Measurements from ENCODE around the gene C4orf54.

GRCh38 chr4:99624141-99624719 is 33.4 kb downstream of the C4orf54 start:
- TF ChIP-seq CTCF (conservative IDR thresholded peaks at IDR 0.05 in 1 of 2, IDR thresholded peaks at IDR 0.05 in 1 of 2; ENCODE audit: extremely low read depth in 1 of 2, insufficient read depth in 1 of 2, low read depth in 1 of 2, low read length in 2 of 2) (no peak), EZH2 (IDR thresholded peaks at IDR 0.05; ENCODE audit: borderline replicate concordance, low read length) (no peak)
